ENCODE measurements around the gene IFFO2.

Gene IFFO2

GRCh38 chr1:18956193-18957135 lies at the start of gene IFFO2:
TSS of gene IFFO2 (minus strand) at chr1:18956676. CDS start at chr1:18956332, 344 bp downstream.
- peak; percentile 35 for FAIRE-seq
- peak; percentile 87 for DNase-seq (ENCODE audit: low spot score)

- FAIRE-seq (no peak), DNase-seq (ENCODE audit: low spot score) (peak; percentile 25)
These were observed 49.5 kb upstream of the IFFO2 start for GRCh38 chr1:19006000-19006399.

GRCh38 chr1:19003371-19004290 lies 47.2 kb upstream of the IFFO2 start:
- FAIRE-seq (peak; percentile 86), DNase-seq (ENCODE audit: low spot score) (peak; percentile 77)

- FAIRE-seq (no peak), DNase-seq (ENCODE audit: low spot score) (no peak)
These were observed 43.6 kb upstream of the IFFO2 start for GRCh38 chr1:19000065-19000464.

- DNase-seq (ENCODE audit: low spot score), result no peak
- FAIRE-seq, result no peak
These were observed 42.9 kb upstream of the IFFO2 start for GRCh38 chr1:18999359-18999758.

- DNase-seq (ENCODE audit: low spot score) (no peak), FAIRE-seq (no peak)
These were observed 41.7 kb upstream of the IFFO2 start for GRCh38 chr1:18998016-18998724.

- DNase-seq (ENCODE audit: low spot score) (no peak), FAIRE-seq (no peak)
These were observed 41.0 kb upstream of the IFFO2 start for GRCh38 chr1:18997508-18997907.

- DNase-seq (ENCODE audit: low spot score), result no peak
- FAIRE-seq, result no peak
These were observed 40.2 kb upstream of the IFFO2 start for GRCh38 chr1:18996548-18997177.

GRCh38 chr1:18994381-18994780 lies 37.9 kb upstream of the IFFO2 start:
- FAIRE-seq, result no peak

GRCh38 chr1:18992646-18993045 lies 36.2 kb upstream of the IFFO2 start:
- DNase-seq (ENCODE audit: low spot score) (no peak), FAIRE-seq (no peak)

More at GRCh38 chr1:18994381-18994780, 37.9 kb upstream of the IFFO2 start:
- DNase-seq (ENCODE audit: low spot score), result no peak

GRCh38 chr1:18991585-18991984 lies 35.1 kb upstream of the IFFO2 start:
- FAIRE-seq (no peak), DNase-seq (ENCODE audit: low spot score) (no peak)

GRCh38 chr1:18989896-18990295 lies 33.4 kb upstream of the IFFO2 start:
- no peak for DNase-seq (ENCODE audit: low spot score)
- no peak for FAIRE-seq

- no peak for FAIRE-seq
- DNase-seq (ENCODE audit: low spot score), result no peak
These were observed 32.8 kb upstream of the IFFO2 start for GRCh38 chr1:18989176-18989799.

GRCh38 chr1:18981242-18981641 lies 24.8 kb upstream of the IFFO2 start:
- FAIRE-seq (no peak), DNase-seq (ENCODE audit: low spot score) (no peak)

- DNase-seq (ENCODE audit: low spot score) (no peak), FAIRE-seq (no peak)
These were observed 22.2 kb upstream of the IFFO2 start for GRCh38 chr1:18978706-18979105.

- no peak for DNase-seq (ENCODE audit: low spot score)
- FAIRE-seq, result no peak
These were observed 21.0 kb upstream of the IFFO2 start for GRCh38 chr1:18977428-18977827.

- FAIRE-seq (no peak), DNase-seq (ENCODE audit: low spot score) (no peak)
These were observed 19.6 kb upstream of the IFFO2 start for GRCh38 chr1:18976096-18976495.

- no peak for FAIRE-seq
- DNase-seq (ENCODE audit: low spot score), result no peak
These were observed 18.1 kb upstream of the IFFO2 start for GRCh38 chr1:18974606-18975005.

GRCh38 chr1:18974005-18974404 lies 17.5 kb upstream of the IFFO2 start:
- DNase-seq (ENCODE audit: low spot score) (no peak), FAIRE-seq (no peak)

GRCh38 chr1:18973446-18973955 lies 17.0 kb upstream of the IFFO2 start:
- no peak for FAIRE-seq
- no peak for DNase-seq (ENCODE audit: low spot score)
